Measurements from ENCODE around the gene DOCK4.
A peak's percentile ranks its signal among the peaks of the same experiment; 100 is the strongest.

The DOCK4 gene

GRCh38 chr7:111736552-111736874, 469.7 kb downstream of the DOCK4 start:
- Histone ChIP-seq H3K56ac (ENCODE audit: low read length) (no peak overlapping the region), H3K23ac (ENCODE audit: low read length) (no peak overlapping the region), H3K18ac (ENCODE audit: low read length) (no peak overlapping the region), H4K5ac (ENCODE audit: low read length) (no peak overlapping the region), H3K27ac (ENCODE audit: low read depth, low read length) (no peak overlapping the region), H3K4me2 (ENCODE audit: low read length) (no peak overlapping the region), H2BK120ac (ENCODE audit: low read depth, low read length) (no peak overlapping the region), H3K9ac (ENCODE audit: low read length) (no peak overlapping the region), H3K36me3 (ENCODE audit: control insufficient read depth, insufficient read depth, low read length) (peaks cover 8% of the 10 kb centered on the region), H3K27me3 (ENCODE audit: insufficient read depth, low read length, poor library complexity) (no peaks in the 10 kb centered on the region), H2BK5ac (ENCODE audit: low read length) (no peak overlapping the region), H3K79me2 (ENCODE audit: control insufficient read depth, insufficient read depth, low read length) (no peaks in the 10 kb centered on the region), H3K4ac (ENCODE audit: low read depth, low read length) (no peak overlapping the region), H2BK15ac (replicated peaks; ENCODE audit: low read depth) (no peak overlapping the region), H4K8ac (ENCODE audit: low read depth, low read length) (no peak overlapping the region), H3K4me1 (ENCODE audit: control insufficient read depth, low read depth, low read length) (no peaks in the 10 kb centered on the region), H2AK5ac (ENCODE audit: low read length) (no peak overlapping the region), H3K79me1 (ENCODE audit: low read length) (no peaks in the 10 kb centered on the region), H3K4me3 (ENCODE audit: low read length) (no peak overlapping the region)
- DNase-seq = no peak
- WGBS (ENCODE audit: extremely low coverage, insufficient coverage, low lambda C conversion rate) = no CpG with 5 or more reads among the region's 4 CpGs

- Histone ChIP-seq H3K9ac (ENCODE audit: low read length) (no peak overlapping the region), H2BK15ac (replicated peaks; ENCODE audit: low read depth) (no peak overlapping the region), H3K27me3 (ENCODE audit: insufficient read depth, low read length, poor library complexity) (no peaks in the 10 kb centered on the region), H3K4me3 (ENCODE audit: low read length) (no peak overlapping the region), H3K36me3 (ENCODE audit: control insufficient read depth, insufficient read depth, low read length) (peaks cover 8% of the 10 kb centered on the region), H3K18ac (ENCODE audit: low read length) (no peak overlapping the region), H4K8ac (ENCODE audit: low read depth, low read length) (no peak overlapping the region), H3K79me2 (ENCODE audit: control insufficient read depth, insufficient read depth, low read length) (no peaks in the 10 kb centered on the region), H3K23ac (ENCODE audit: low read length) (no peak overlapping the region), H3K56ac (ENCODE audit: low read length) (no peak overlapping the region), H2BK5ac (ENCODE audit: low read length) (no peak overlapping the region), H3K4me2 (ENCODE audit: low read length) (no peak overlapping the region), H3K79me1 (ENCODE audit: low read length) (no peaks in the 10 kb centered on the region), H3K27ac (ENCODE audit: low read depth, low read length) (no peak overlapping the region), H2BK120ac (ENCODE audit: low read depth, low read length) (no peak overlapping the region), H3K4me1 (ENCODE audit: control insufficient read depth, low read depth, low read length) (no peaks in the 10 kb centered on the region), H2AK5ac (ENCODE audit: low read length) (no peak overlapping the region), H3K4ac (ENCODE audit: low read depth, low read length) (no peak overlapping the region), H4K5ac (ENCODE audit: low read length) (no peak overlapping the region)
- peak; percentile 76 for DNase-seq
- no CpG with 5 or more reads among the region's 11 CpGs for WGBS (ENCODE audit: extremely low coverage, insufficient coverage, low lambda C conversion rate)
Observed at GRCh38 chr7:111735661-111736551, 470.3 kb downstream of the DOCK4 start.

GRCh38 chr7:111734954-111735660, 471.1 kb downstream of the DOCK4 start:
- no peak for DNase-seq
- Histone ChIP-seq H3K79me1 (ENCODE audit: low read length) (no peaks in the 10 kb centered on the region), H2AK5ac (ENCODE audit: low read length) (no peak overlapping the region)

GRCh38 chr7:111732923-111733322, 473.3 kb downstream of the DOCK4 start:
- peaks cover 5% of the 10 kb centered on the region for H3K36me3 ChIP-seq (ENCODE audit: control insufficient read depth, insufficient read depth, low read length)
- no peak overlapping the region for H3K4ac ChIP-seq (ENCODE audit: low read depth, low read length)
- no peaks in the 10 kb centered on the region for H3K4me1 ChIP-seq (ENCODE audit: control insufficient read depth, low read depth, low read length)
- no peak overlapping the region for H3K56ac ChIP-seq (ENCODE audit: low read length)
- no peak overlapping the region for H4K5ac ChIP-seq (ENCODE audit: low read length)
- no peak for DNase-seq
- no peaks in the 10 kb centered on the region for H3K27me3 ChIP-seq (ENCODE audit: insufficient read depth, low read length, poor library complexity)
- H3K27ac ChIP-seq (ENCODE audit: low read depth, low read length) = no peak overlapping the region
- no peak overlapping the region for H2BK5ac ChIP-seq (ENCODE audit: low read length)
- no peak overlapping the region for H3K18ac ChIP-seq (ENCODE audit: low read length)
- no peak overlapping the region for H3K9ac ChIP-seq (ENCODE audit: low read length)
- no peak overlapping the region for H3K4me3 ChIP-seq (ENCODE audit: low read length)
- H2BK15ac ChIP-seq (replicated peaks; ENCODE audit: low read depth) = no peak overlapping the region
- no peak overlapping the region for H2BK120ac ChIP-seq (ENCODE audit: low read depth, low read length)
- H4K8ac ChIP-seq (ENCODE audit: low read depth, low read length) = no peak overlapping the region
- H3K79me1 ChIP-seq (ENCODE audit: low read length) = no peaks in the 10 kb centered on the region
- no CpG with 5 or more reads among the region's 4 CpGs for WGBS (ENCODE audit: extremely low coverage, insufficient coverage, low lambda C conversion rate)
- H3K23ac ChIP-seq (ENCODE audit: low read length) = no peak overlapping the region
- H3K4me2 ChIP-seq (ENCODE audit: low read length) = no peak overlapping the region
- H2AK5ac ChIP-seq (ENCODE audit: low read length) = no peak overlapping the region
- H3K79me2 ChIP-seq (ENCODE audit: control insufficient read depth, insufficient read depth, low read length) = no peaks in the 10 kb centered on the region

More at GRCh38 chr7:111734954-111735660, 471.1 kb downstream of the DOCK4 start:
- Histone ChIP-seq H3K18ac (ENCODE audit: low read length) (no peak overlapping the region), H2BK120ac (ENCODE audit: low read depth, low read length) (no peak overlapping the region), H3K56ac (ENCODE audit: low read length) (no peak overlapping the region), H3K36me3 (ENCODE audit: control insufficient read depth, insufficient read depth, low read length) (peaks cover 8% of the 10 kb centered on the region), H2BK5ac (ENCODE audit: low read length) (no peak overlapping the region), H3K9ac (ENCODE audit: low read length) (no peak overlapping the region), H3K4me3 (ENCODE audit: low read length) (no peak overlapping the region), H3K4ac (ENCODE audit: low read depth, low read length) (no peak overlapping the region), H3K27me3 (ENCODE audit: insufficient read depth, low read length, poor library complexity) (no peaks in the 10 kb centered on the region), H3K27ac (ENCODE audit: low read depth, low read length) (no peak overlapping the region), H4K5ac (ENCODE audit: low read length) (no peak overlapping the region), H3K4me1 (ENCODE audit: control insufficient read depth, low read depth, low read length) (no peaks in the 10 kb centered on the region), H3K79me2 (ENCODE audit: control insufficient read depth, insufficient read depth, low read length) (no peaks in the 10 kb centered on the region), H2BK15ac (replicated peaks; ENCODE audit: low read depth) (no peak overlapping the region), H3K23ac (ENCODE audit: low read length) (no peak overlapping the region), H3K4me2 (ENCODE audit: low read length) (no peak overlapping the region), H4K8ac (ENCODE audit: low read depth, low read length) (no peak overlapping the region)
- no CpG with 5 or more reads among the region's 4 CpGs for WGBS (ENCODE audit: extremely low coverage, insufficient coverage, low lambda C conversion rate)

- Histone ChIP-seq H3K4me2 (ENCODE audit: low read length) (no peak overlapping the region), H3K56ac (ENCODE audit: low read length) (no peak overlapping the region), H3K23ac (ENCODE audit: low read length) (no peak overlapping the region), H3K27me3 (ENCODE audit: insufficient read depth, low read length, poor library complexity) (no peaks in the 10 kb centered on the region), H4K8ac (ENCODE audit: low read depth, low read length) (no peak overlapping the region), H3K79me1 (ENCODE audit: low read length) (no peaks in the 10 kb centered on the region), H3K4me1 (ENCODE audit: control insufficient read depth, low read depth, low read length) (no peaks in the 10 kb centered on the region), H3K9ac (ENCODE audit: low read length) (no peak overlapping the region), H3K18ac (ENCODE audit: low read length) (no peak overlapping the region), H2BK5ac (ENCODE audit: low read length) (no peak overlapping the region), H2BK120ac (ENCODE audit: low read depth, low read length) (no peak overlapping the region), H3K79me2 (ENCODE audit: control insufficient read depth, insufficient read depth, low read length) (no peaks in the 10 kb centered on the region), H3K36me3 (ENCODE audit: control insufficient read depth, insufficient read depth, low read length) (peaks cover 5% of the 10 kb centered on the region), H3K27ac (ENCODE audit: low read depth, low read length) (no peak overlapping the region), H3K4me3 (ENCODE audit: low read length) (no peak overlapping the region), H2AK5ac (ENCODE audit: low read length) (no peak overlapping the region), H2BK15ac (replicated peaks; ENCODE audit: low read depth) (no peak overlapping the region), H4K5ac (ENCODE audit: low read length) (no peak overlapping the region), H3K4ac (ENCODE audit: low read depth, low read length) (no peak overlapping the region)
- peak; percentile 58 for DNase-seq
- no CpG with 5 or more reads among the region's 13 CpGs for WGBS (ENCODE audit: extremely low coverage, insufficient coverage, low lambda C conversion rate)
Observed at GRCh38 chr7:111730476-111731300, 475.5 kb downstream of the DOCK4 start.
